ENCODE measurements around the gene LIPF.

- TF ChIP-seq CTCF (IDR thresholded peaks at IDR 0.05) (peak in 1 of 5 experiments; percentile 35), POLR2A (IDR thresholded peaks at IDR 0.05) (no peak), EP300 (IDR thresholded peaks at IDR 0.05) (no peak)
Observed at GRCh38 chr10:88693392-88694020, 29.3 kb downstream of the LIPF start.
